ENCODE results near the gene PRDM16. TPM values are rescaled to one million over a fixed set of nuclear protein-coding genes. Genes with fewer than 3 reads are reported as not detected.

PRDM16 gene
- total RNA-seq, 1 donor from 2014 or later = not detected

DNA sequence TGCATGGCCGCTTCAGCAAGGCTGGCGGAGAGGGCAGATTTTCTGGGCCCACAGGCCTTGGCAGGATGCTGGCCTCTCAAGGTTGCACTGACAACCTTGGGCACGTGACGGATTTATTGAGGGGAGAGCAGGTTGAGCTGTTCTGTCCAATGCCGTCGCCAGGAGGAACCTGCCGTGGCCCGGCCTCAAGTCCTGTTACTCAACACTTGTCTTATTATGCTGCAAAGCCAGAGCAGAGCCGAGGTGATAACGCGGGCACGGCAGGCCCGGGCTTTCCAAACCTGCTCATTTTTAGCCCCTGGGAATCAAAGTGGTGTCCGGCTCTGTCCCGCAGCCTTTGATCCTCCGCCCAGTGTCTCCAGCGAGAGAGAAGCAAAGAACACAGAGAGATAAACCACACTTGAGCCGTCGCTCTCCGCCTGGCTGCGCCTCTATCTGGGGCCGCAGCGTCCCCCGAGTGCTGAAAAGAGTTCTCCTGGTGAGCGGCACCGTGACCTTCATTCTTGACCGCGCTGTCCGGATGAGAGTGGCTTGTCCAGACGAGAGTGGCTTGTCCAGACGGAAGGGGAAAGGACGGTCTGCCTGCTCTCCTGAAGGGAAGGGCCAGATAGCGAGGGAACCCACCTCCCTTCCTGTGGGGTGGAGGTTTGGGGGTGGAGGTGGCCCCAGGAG lies 223.2 kb downstream of the PRDM16 start:
- no peak for DNase-seq (ENCODE audit: low read depth)

- DNase-seq (ENCODE audit: low read depth) = no peak
These were observed 224.0 kb downstream of the PRDM16 start for GRCh38 chr1:3292868-3293562.

DNA sequence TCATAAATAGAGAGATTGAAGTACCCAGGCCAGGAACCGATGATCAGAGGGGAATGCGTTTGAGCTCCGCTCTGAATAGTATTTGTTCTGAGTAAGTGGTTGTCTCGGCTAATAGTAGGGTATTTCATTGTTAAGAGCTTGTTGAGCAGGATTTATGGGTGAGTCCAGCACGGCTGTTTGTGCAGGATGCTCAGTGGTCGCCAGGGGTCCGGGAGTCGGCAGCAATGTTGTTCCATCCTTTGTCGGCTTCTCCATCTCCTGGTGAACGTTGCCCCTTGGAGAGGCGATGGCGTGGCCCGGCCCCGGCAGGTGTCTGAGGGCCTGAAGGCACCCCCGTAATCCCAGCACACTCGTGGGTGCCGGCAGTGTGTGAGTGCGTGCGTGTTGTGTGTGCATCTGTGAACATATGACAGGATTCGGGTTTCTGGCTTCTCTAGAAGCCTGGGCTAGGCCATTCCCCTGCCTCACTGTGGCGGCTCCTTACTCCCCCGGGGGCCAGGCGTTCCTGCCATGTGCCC lies 224.6 kb downstream of the PRDM16 start:
- no peak for DNase-seq (ENCODE audit: low read depth)

- DNase-seq (ENCODE audit: low read depth) = no peak
These were observed 225.4 kb downstream of the PRDM16 start for GRCh38 chr1:3294450-3294849.

GRCh38 chr1:3295846-3296245 lies 226.8 kb downstream of the PRDM16 start:
- DNase-seq (ENCODE audit: low read depth) = no peak

GRCh38 chr1:3296326-3296725 lies 227.3 kb downstream of the PRDM16 start:
- DNase-seq (ENCODE audit: low read depth) = no peak

- no peak for DNase-seq (ENCODE audit: low read depth)
These were observed 227.8 kb downstream of the PRDM16 start for GRCh38 chr1:3296826-3297225.

DNA sequence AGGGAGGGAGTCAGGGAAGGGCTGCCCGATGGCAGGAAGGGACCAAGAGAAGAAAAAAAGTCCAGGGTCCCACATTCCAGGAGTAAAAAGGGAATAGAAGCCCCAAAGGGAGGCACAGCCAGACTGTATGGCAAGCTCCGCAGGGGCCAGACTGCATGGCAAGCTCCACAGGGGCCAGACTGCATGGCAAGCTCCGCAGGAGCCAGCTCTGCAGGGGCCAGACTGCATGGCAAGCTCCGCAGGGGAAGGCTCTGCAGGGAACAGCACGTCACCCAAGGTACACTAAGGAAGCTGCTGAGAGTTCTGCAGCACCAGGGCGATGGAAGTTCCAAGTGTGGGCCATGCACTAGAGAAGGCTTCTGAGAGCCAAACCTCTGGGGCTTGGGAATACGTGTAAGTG lies 228.8 kb downstream of the PRDM16 start:
- no peak for DNase-seq (ENCODE audit: low read depth)

- no peak for DNase-seq (ENCODE audit: low read depth)
These were observed 229.2 kb downstream of the PRDM16 start for GRCh38 chr1:3298197-3298596.

DNA sequence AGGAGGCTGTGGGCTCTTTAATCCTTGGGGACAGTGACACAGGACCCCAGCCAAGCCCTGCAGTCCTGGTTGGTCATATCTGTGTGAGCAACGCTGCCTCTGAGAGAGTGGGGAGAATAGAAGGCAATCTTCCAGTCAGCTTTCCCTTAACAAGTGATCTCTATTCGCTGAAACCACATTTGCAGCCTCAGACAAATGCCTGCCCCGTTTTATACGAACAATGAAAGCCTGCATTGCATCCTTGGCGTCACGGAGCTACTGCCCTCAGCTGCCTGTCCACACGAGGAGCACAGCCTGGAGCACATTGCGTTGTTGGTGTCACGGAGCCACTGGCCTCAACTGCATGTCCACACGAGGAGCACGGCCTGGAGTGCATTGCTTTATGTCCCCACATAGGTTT lies 235.2 kb downstream of the PRDM16 start:
- DNase-seq (ENCODE audit: low read depth) = no peak

DNA sequence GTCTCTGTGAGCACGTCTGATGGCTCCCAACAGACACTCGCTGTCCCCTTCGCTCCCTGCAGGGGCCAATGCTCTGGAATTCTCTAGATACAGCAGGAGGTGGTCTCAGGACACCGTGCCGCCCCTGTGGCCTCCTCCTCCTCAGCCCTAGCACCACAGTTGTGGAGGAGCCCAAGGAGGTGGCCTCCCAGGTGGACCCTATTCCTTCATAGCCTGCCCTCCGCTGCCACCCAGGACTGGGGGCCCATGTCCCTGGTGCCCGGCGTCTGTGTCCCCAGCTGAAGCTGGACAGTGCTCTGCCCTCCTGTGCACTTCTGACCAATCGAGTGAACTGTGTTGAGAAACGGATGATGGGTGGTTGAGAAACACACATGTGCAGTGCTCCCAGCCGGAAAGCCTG lies 235.7 kb downstream of the PRDM16 start:
- DNase-seq (ENCODE audit: low read depth) = no peak

DNA sequence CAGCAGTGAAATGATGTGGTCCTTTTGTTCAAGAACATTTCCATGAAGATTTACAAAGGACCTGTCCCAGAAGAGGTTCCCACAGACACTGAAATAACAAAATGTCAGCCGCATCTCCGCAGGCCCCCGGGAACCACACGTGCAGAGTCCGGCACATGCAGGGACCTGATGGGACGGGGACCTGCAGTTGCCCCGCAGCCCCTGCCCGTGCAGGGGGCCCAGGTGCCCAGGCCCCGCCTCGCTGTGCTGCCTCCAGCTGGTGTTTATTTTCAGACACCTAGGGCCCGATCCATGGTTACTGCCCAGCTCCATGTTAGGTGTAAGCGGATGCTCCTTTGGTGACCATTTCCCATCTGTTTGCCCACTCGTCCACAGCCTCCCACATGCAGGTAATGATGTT lies 236.2 kb downstream of the PRDM16 start:
- no peak for DNase-seq (ENCODE audit: low read depth)

DNA sequence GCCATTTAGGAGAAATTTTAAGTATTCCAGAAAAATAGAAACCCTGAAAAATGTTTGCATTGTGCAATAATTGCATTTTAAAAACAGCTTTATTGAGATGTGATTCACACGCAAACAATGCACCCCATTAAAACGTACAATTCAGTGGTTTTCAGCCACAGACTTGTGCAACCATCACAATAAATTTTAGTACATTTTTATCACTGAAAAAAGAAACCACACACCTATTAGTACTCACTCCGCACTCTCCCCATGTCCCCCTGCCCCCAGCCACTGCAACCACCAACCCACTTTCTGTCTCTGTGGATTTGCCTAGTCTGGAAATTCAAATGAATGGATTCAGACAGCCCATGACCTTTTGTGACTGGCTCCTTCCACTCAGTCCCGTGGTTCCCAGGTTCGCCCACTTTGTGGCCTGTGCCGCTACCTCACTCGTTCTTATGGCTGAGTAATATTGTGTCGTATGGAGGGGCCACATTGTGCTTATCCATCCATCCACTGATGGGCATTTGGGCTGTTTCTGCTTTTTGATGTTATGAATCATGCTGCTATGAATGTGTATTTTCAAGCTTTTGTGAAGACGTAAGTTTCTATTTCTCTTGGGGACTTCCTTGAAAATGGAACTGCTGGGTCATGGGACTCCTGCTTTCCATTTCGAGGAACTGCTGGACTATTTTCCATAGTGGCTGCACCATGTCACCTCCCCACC lies 237.7 kb downstream of the PRDM16 start:
- peak; percentile 11 for DNase-seq (ENCODE audit: low read depth)

GRCh38 chr1:3307359-3307758 lies 238.4 kb downstream of the PRDM16 start:
- no peak for DNase-seq (ENCODE audit: low read depth)

DNA sequence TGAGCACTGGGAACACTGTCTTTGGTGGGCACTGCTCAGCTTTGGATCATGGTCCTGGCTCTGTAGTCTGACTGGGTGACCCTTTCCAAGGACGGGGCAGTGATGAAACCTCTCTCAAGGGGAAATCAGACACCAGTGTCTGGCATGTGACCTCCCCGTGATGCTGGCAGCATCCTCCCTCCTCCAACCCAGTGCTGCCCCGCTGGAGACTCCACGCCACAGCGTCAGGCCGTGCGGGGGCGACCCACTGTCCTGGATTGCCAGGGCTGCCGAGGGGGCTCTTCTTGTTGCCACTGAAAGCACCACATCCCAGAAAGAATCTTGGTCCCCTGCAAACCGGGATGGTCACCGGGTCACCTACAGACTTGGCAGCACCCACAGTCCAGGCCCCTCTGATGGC lies 239.1 kb downstream of the PRDM16 start:
- no peak for DNase-seq (ENCODE audit: low read depth)

- DNase-seq (ENCODE audit: low read depth) = no peak
These were observed 241.9 kb downstream of the PRDM16 start for GRCh38 chr1:3310718-3311400.

DNA sequence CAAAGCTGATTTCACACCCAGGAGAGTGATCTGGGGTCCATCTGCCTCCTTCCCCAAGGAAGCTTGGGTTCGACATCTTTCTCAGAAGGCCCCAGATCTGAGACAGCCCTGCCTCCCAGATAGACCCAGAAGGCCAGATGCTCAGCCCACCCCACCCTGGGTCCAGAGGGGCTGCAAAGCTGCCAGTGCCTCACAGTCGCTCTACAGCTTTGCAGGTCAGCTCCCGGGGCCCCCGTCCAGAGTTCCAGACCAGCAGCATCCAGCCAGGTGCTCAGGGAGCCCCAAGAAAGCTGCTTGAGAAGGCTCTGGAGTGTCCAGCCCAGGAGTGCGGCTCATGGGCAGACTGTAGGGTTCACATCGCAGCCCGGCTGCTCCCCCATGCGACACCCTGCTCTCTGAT lies 242.7 kb downstream of the PRDM16 start:
- DNase-seq (ENCODE audit: low read depth) = no peak

- no peak for DNase-seq (ENCODE audit: low read depth)
These were observed 243.4 kb downstream of the PRDM16 start for GRCh38 chr1:3312310-3312897.

DNA sequence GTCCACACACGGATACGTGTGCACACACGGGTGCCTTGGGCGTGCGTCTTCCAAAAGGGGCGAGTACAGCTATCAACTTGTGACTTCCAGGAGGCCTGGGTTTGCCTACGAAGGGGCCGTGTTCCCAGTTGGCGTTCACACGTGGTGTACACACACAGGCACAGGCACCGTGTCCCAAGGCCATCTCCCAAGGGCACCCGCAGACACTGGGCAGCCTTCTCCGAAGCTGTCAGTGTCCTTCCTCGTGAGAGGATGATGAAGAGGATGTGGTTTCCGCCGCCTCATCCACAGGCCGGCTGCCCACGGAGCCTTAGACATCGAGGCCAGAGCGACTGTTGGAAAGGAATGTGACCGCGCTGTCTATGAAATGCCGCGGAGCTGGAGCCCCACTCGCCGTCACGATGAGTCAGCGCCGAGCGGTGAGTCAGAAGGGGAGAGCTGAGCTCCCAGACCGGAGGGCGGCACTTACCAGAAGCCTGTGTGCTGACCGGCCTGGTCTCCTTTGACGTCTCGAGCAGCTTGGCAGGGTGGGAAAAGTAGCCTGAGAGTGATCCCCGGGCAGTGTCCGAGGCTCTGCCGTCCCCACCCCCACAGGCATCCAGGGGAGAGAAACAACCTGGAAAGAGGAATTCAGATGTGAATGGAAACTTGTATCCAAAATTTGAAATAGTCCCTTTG lies 244.0 kb downstream of the PRDM16 start:
- DNase-seq (ENCODE audit: low read depth) = peak; percentile 96

- DNase-seq (ENCODE audit: low read depth) = peak; percentile 53
These were observed 244.6 kb downstream of the PRDM16 start for GRCh38 chr1:3313576-3313950.
